ENCODE measurements around the gene GRWD1. TPM values are rescaled to one million over a fixed set of nuclear protein-coding genes. Genes with fewer than 3 reads are reported as not detected.

GRWD1 gene
- total and polyA plus RNA-seq, 10 of the 15 experiments (the other 5 are each of a cell fraction or from before 2014, with no cell fraction given) = 1.4 to 103 (median 30.7) TPM

DNA sequence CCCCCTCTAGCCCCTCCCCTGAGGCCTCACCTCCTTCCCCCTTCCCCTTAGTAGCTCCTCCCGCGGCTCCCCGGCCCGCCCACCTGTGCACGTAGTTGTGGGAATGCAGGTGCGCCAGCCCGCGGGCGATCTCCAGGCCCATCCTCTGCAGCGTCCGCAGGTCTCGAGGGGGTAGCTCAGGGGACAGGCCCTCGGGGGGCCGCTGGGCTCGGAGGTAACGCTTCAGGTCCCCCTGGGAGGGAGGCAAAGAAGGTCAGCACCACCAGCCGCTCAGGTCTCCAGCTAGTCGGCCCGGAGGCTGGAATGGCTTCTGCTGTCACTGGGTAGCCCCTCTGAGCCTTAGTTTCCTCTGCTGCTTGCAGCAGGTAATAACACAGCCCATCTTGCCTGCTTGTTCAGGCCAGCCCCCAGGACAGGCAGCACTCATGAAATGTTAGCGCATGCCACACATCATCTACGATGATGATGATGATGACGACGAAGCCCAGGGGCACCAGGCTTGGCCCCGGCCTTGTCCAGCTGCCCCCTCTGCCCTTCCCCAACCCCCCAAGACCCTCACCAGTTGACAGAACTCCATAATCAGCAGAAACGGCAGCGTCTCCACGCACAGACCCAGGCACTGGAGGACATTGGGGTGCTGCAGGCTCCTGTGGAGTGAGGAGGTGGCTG is 56.7 kb downstream of the GRWD1 start:
- Histone ChIP-seq H3K36me3 (ENCODE audit: control insufficient read depth in 2 of 2, insufficient read depth in 2 of 2, low read length in 1 of 2) (no peaks in the 10 kb centered on the region), H3K27me3 (replicated peaks in 1 of 2; ENCODE audit: control insufficient read depth in 2 of 2, insufficient read depth in 2 of 2, low read length in 1 of 2) (no peaks in the 10 kb centered on the region), H3K4me3 (no peak overlapping the region), H3K9ac (ENCODE audit: control insufficient read depth, insufficient read depth, low read length) (no peak overlapping the region), H3K79me2 (ENCODE audit: control insufficient read depth, insufficient read depth, low read length) (no peaks in the 10 kb centered on the region), H3K4me1 (ENCODE audit: control insufficient read depth, insufficient read depth, low read length) (peaks cover 4% of the 10 kb centered on the region; the same call in 1 of the 2 replicates), H3K27ac (ENCODE audit: control insufficient read depth, insufficient read depth) (no peak overlapping the region), H3K9me3 (replicated peaks; ENCODE audit: control insufficient read depth, insufficient read depth, low read length) (no peaks in the 10 kb centered on the region), H2AFZ (ENCODE audit: control insufficient read depth, low read depth, low read length) (peak overlapping the region; percentile 64), H3K4me2 (ENCODE audit: control insufficient read depth, insufficient read depth) (peak overlapping the region; percentile 26; the same call in 1 of the 2 replicates), H4K20me1 (ENCODE audit: control insufficient read depth, insufficient read depth) (no peaks in the 10 kb centered on the region)
- FAIRE-seq (no peak), DNase-seq (ENCODE audit: low read depth, low spot score) (no peak), ATAC-seq (peak; percentile 22; the same call in 1 of the 3 replicates)
- intact Hi-C loops (cut with micrococcal nuclease; ENCODE audit: unreplicated experiment) (no loop called here), in situ Hi-C loops (cut with MboI) (no loop called here)
- ChIA-PET POLR2A (interaction anchor here (0.5 to 0.6 kb wide), 4 partner anchors 48 to 908 kb away, joined by 3 to 6 read pairs (median 3); no protein-coding TSS in a partner anchor), RAD21 (ENCODE audit: unreplicated experiment) (interaction anchor here (0.8 to 1.2 kb wide), 4 partner anchors 12 to 169 kb away, joined by 3 to 7 read pairs (median 3); no protein-coding TSS in a partner anchor), SMC1A (ENCODE audit: uncharacterized antibody, unreplicated experiment) (interaction anchor here (0.8 to 0.9 kb wide), 3 partner anchors 9 to 82 kb away, joined by 3 read pairs; no protein-coding TSS in a partner anchor), CTCF (interaction anchor here (0.7 to 1.0 kb wide), 3 partner anchors 13 to 111 kb away, joined by 3 to 7 read pairs (median 6); partner anchors contain the start of gene KDELR1)
- BruUV-seq (replicated peaks) = no TSS peak
- TF ChIP-seq SREBF1 (IDR thresholded peaks at IDR 0.05; ENCODE audit: low read length) (no peak), HDGF (IDR thresholded peaks at IDR 0.05) (0 out of 2 replicates have a peak, but pooled peaks have one; percentile 5), BCL11A (IDR thresholded peaks at IDR 0.05; ENCODE audit: low read depth, low read length) (no peak), MXI1 (IDR thresholded peaks at IDR 0.05; ENCODE audit: low read depth, low read length) (no peak), JUND (IDR thresholded peaks at IDR 0.05; ENCODE audit: low read depth, low read length) (no peak), TBL1XR1 (IDR thresholded peaks at IDR 0.05; ENCODE audit: low read depth, low read length) (no peak), NFIC (IDR thresholded peaks at IDR 0.05; ENCODE audit: low read depth, low read length) (no peak), RAD51 (IDR thresholded peaks at IDR 0.05) (no peak), SIX5 (IDR thresholded peaks at IDR 0.05; ENCODE audit: low read depth, low read length, severe bottlenecking) (no peak), EGR1 (IDR thresholded peaks at IDR 0.05; ENCODE audit: borderline replicate concordance in 1 of 2, low read depth in 2 of 2, low read length in 2 of 2) (peak in 1 of 2 experiments; percentile 32; a peak in 1 of 3 replicates)
- whole genome bisulfite sequencing (ENCODE audit: insufficient coverage, insufficient replicate concordance, low lambda C conversion rate, missing lambda C conversion rate) = 33% methylated on average over 23 of the region's 27 CpGs

All from GM12878 (cell line).